WTC11 (cell line): ENCODE data around the gene FYCO1.

Experiments used
- CREM ChIP-seq: sonication (generic); formaldehyde crosslinking; IDR thresholded peaks from 2 replicates; pipeline ENCODE4 v1.8.1; 2022; ENCODE audit warnings: mild to moderate bottlenecking, missing genetic modification reagents, moderate library complexity
- FOXK1 ChIP-seq: sonication (generic); formaldehyde crosslinking; IDR thresholded peaks from 2 replicates; pipeline ENCODE4 v1.8.0; 2022; ENCODE audit warnings: mild to moderate bottlenecking, moderate library complexity, missing genetic modification reagents
- FOXP1 ChIP-seq: sonication (generic); formaldehyde crosslinking; IDR thresholded peaks from 2 replicates; pipeline ENCODE4 v1.8.0; 2022; ENCODE audit warnings: missing genetic modification reagents, mild to moderate bottlenecking, moderate library complexity, borderline replicate concordance
- GABPB1 ChIP-seq: sonication (generic); formaldehyde crosslinking; IDR thresholded peaks from 2 replicates; pipeline ENCODE4 v1.8.1; 2023; ENCODE audit warnings: mild to moderate bottlenecking, missing genetic modification reagents
- GRHL2 ChIP-seq: fragments of 250-450 bp; sonication (Bioruptor Pico); IDR thresholded peaks from 2 replicates; pipeline ENCODE4 v1.8.0; 2022; ENCODE audit warnings: mild to moderate bottlenecking, moderate library complexity; ENCODE audit not compliant: insufficient replicate concordance, severe bottlenecking
- JUN ChIP-seq: sonication (generic); formaldehyde crosslinking; IDR thresholded peaks from 2 replicates; pipeline ENCODE4 v1.8.0; 2023; ENCODE audit warnings: mild to moderate bottlenecking, missing genetic modification reagents
- NR3C1 ChIP-seq: sonication (generic); formaldehyde crosslinking; conservative IDR thresholded peaks from 2 replicates; pipeline ENCODE4 v1.8.1; 2023; ENCODE audit warnings: low read depth, mild to moderate bottlenecking, missing genetic modification reagents
- ZNF138 ChIP-seq: sonication (generic); formaldehyde crosslinking; conservative IDR thresholded peaks from 2 replicates; pipeline ENCODE4 v1.8.1; 2022; ENCODE audit warnings: mild to moderate bottlenecking, moderate library complexity, missing genetic modification reagents
- TF ChIP-seq, protein P1 (sequence below): fragments of 200-600 bp; IDR thresholded peaks from 2 replicates; pipeline ENCODE4 v1.8.0; 2022; ENCODE audit warnings: antibody characterized with exemption
- TF ChIP-seq, protein P2 (sequence below): sonication (generic); formaldehyde crosslinking; IDR thresholded peaks from 2 replicates; pipeline ENCODE4 v1.8.1; 2022; ENCODE audit warnings: low read depth, missing genetic modification reagents, borderline replicate concordance
- TF ChIP-seq, protein P3 (sequence below): sonication (generic); formaldehyde crosslinking; IDR thresholded peaks from 2 replicates; pipeline ENCODE4 v1.8.0; 2022; ENCODE audit warnings: mild to moderate bottlenecking, missing genetic modification reagents
- TF ChIP-seq, protein P4 (sequence below): sonication (generic); formaldehyde crosslinking; conservative IDR thresholded peaks from 2 replicates; pipeline ENCODE4 v1.8.1; 2023; ENCODE audit warnings: mild to moderate bottlenecking, low read depth, missing genetic modification reagents, moderate library complexity
- TF ChIP-seq, protein P5 (sequence below): sonication (generic); formaldehyde crosslinking; IDR thresholded peaks from 2 replicates; pipeline ENCODE4 v1.8.1; 2023; ENCODE audit warnings: mild to moderate bottlenecking, missing genetic modification reagents, moderate library complexity

DNA sequence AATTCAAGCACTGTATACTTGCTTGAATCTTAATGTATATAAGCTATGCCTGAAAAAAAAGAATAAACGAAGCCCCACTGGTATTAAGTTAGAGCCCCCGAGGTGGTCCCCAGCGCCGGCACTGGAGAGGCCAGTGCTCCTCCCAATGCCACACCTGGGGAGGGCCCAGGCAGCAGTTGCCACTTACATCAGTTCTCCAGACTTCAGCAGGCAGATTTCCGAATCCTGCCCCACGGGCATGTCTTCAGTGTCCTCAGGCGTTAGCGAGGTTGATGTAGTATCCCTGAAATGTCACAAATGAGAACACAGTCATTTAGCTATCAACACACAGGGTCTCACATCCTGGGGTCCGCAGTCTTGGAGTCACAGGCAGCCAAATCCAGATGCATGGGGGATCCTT lies 59.4 kb downstream of the FYCO1 start:
- TF ChIP-seq, protein P1, sequence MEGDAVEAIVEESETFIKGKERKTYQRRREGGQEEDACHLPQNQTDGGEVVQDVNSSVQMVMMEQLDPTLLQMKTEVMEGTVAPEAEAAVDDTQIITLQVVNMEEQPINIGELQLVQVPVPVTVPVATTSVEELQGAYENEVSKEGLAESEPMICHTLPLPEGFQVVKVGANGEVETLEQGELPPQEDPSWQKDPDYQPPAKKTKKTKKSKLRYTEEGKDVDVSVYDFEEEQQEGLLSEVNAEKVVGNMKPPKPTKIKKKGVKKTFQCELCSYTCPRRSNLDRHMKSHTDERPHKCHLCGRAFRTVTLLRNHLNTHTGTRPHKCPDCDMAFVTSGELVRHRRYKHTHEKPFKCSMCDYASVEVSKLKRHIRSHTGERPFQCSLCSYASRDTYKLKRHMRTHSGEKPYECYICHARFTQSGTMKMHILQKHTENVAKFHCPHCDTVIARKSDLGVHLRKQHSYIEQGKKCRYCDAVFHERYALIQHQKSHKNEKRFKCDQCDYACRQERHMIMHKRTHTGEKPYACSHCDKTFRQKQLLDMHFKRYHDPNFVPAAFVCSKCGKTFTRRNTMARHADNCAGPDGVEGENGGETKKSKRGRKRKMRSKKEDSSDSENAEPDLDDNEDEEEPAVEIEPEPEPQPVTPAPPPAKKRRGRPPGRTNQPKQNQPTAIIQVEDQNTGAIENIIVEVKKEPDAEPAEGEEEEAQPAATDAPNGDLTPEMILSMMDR: no peak
- TF ChIP-seq, protein P2, sequence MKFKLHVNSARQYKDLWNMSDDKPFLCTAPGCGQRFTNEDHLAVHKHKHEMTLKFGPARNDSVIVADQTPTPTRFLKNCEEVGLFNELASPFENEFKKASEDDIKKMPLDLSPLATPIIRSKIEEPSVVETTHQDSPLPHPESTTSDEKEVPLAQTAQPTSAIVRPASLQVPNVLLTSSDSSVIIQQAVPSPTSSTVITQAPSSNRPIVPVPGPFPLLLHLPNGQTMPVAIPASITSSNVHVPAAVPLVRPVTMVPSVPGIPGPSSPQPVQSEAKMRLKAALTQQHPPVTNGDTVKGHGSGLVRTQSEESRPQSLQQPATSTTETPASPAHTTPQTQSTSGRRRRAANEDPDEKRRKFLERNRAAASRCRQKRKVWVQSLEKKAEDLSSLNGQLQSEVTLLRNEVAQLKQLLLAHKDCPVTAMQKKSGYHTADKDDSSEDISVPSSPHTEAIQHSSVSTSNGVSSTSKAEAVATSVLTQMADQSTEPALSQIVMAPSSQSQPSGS (CRISPR knock-in tag): no peak
- TF ChIP-seq, protein P3, sequence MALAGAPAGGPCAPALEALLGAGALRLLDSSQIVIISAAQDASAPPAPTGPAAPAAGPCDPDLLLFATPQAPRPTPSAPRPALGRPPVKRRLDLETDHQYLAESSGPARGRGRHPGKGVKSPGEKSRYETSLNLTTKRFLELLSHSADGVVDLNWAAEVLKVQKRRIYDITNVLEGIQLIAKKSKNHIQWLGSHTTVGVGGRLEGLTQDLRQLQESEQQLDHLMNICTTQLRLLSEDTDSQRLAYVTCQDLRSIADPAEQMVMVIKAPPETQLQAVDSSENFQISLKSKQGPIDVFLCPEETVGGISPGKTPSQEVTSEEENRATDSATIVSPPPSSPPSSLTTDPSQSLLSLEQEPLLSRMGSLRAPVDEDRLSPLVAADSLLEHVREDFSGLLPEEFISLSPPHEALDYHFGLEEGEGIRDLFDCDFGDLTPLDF (CRISPR knock-in tag): no peak
- TF ChIP-seq, protein P4, sequence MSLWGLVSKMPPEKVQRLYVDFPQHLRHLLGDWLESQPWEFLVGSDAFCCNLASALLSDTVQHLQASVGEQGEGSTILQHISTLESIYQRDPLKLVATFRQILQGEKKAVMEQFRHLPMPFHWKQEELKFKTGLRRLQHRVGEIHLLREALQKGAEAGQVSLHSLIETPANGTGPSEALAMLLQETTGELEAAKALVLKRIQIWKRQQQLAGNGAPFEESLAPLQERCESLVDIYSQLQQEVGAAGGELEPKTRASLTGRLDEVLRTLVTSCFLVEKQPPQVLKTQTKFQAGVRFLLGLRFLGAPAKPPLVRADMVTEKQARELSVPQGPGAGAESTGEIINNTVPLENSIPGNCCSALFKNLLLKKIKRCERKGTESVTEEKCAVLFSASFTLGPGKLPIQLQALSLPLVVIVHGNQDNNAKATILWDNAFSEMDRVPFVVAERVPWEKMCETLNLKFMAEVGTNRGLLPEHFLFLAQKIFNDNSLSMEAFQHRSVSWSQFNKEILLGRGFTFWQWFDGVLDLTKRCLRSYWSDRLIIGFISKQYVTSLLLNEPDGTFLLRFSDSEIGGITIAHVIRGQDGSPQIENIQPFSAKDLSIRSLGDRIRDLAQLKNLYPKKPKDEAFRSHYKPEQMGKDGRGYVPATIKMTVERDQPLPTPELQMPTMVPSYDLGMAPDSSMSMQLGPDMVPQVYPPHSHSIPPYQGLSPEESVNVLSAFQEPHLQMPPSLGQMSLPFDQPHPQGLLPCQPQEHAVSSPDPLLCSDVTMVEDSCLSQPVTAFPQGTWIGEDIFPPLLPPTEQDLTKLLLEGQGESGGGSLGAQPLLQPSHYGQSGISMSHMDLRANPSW: no peak
- TF ChIP-seq GABPB1 (CRISPR knock-in tag) (no peak), FOXK1 (CRISPR knock-in tag) (no peak), FOXP1 (no peak), NR3C1 (CRISPR knock-in tag) (no peak), ZNF138 (CRISPR knock-in tag) (no peak), JUN (no peak), GRHL2 (CRISPR knock-in tag) (no peak), CREM (CRISPR knock-in tag) (no peak)
- TF ChIP-seq, protein P5, sequence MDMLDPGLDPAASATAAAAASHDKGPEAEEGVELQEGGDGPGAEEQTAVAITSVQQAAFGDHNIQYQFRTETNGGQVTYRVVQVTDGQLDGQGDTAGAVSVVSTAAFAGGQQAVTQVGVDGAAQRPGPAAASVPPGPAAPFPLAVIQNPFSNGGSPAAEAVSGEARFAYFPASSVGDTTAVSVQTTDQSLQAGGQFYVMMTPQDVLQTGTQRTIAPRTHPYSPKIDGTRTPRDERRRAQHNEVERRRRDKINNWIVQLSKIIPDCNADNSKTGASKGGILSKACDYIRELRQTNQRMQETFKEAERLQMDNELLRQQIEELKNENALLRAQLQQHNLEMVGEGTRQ (CRISPR knock-in tag): no peak
